ENCODE results near the gene HDAC4.

HDAC4 gene

GRCh38 chr2:239382384-239382880 lies 18.4 kb downstream of the HDAC4 start:
- no peak for DNase-seq (ENCODE audit: low read depth)
- TF ChIP-seq, protein P1, sequence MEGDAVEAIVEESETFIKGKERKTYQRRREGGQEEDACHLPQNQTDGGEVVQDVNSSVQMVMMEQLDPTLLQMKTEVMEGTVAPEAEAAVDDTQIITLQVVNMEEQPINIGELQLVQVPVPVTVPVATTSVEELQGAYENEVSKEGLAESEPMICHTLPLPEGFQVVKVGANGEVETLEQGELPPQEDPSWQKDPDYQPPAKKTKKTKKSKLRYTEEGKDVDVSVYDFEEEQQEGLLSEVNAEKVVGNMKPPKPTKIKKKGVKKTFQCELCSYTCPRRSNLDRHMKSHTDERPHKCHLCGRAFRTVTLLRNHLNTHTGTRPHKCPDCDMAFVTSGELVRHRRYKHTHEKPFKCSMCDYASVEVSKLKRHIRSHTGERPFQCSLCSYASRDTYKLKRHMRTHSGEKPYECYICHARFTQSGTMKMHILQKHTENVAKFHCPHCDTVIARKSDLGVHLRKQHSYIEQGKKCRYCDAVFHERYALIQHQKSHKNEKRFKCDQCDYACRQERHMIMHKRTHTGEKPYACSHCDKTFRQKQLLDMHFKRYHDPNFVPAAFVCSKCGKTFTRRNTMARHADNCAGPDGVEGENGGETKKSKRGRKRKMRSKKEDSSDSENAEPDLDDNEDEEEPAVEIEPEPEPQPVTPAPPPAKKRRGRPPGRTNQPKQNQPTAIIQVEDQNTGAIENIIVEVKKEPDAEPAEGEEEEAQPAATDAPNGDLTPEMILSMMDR (conservative IDR thresholded peaks at IDR 0.05; ENCODE audit: low read depth, low read length) = no peak
- no peak overlapping the region for H3K4me3 ChIP-seq (ENCODE audit: low read length)

- TF ChIP-seq, protein P1 (conservative IDR thresholded peaks at IDR 0.05; ENCODE audit: low read depth, low read length) = no peak
- H3K4me3 ChIP-seq (ENCODE audit: low read length) = no peak overlapping the region
- no peak for DNase-seq (ENCODE audit: low read depth)
These were observed 19.1 kb downstream of the HDAC4 start for GRCh38 chr2:239381709-239382134.

DNA sequence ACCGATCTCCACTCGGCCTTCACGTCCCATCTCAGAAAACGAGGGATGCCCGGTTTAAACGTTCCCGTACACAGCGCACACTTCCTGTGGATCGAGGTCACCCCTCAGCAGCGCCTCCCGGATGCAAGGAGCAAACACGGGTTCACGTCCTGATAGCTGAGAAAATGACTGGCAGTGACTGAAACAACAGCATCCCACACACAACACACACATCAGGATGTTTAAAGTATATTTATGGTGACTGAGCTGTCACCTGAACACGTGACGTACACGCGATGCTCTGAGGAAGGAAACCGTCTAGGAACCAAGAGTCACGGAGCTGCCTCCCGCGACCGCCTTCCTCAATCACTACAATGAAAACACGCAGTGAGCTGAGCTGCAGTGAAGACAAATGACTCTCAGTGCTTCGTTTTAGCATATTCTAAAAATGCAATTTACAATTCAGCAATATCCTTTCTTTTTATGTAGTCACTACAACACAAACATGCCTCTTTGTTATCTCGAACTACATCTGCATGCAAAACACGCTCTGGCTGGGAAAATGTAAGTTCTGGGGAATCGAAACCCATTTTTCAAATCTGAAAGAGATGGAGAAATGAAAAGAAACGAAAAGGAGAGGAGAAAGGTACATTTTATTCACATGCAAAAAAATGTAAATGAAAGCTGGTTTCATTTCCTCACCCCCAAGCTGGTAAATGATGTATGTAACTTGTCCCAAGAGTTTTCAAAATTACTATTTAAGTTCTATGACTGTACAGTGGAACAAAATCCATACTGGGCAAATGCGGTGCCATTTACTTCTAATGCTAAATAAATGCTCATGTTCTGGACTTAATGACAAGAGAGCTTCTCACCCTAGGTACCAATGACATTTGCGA lies 19.8 kb downstream of the HDAC4 start:
- DNase-seq (ENCODE audit: low read depth) = no peak
- H3K4me3 ChIP-seq (ENCODE audit: low read length) = no peak overlapping the region

GRCh38 chr2:239379641-239380170 lies 21.1 kb downstream of the HDAC4 start:
- TF ChIP-seq, protein P1 (conservative IDR thresholded peaks at IDR 0.05; ENCODE audit: low read depth, low read length) = no peak
- DNase-seq (ENCODE audit: low read depth) = no peak
- no peak overlapping the region for H3K4me3 ChIP-seq (ENCODE audit: low read length)

More for the DNA sequence above, 19.8 kb downstream of the HDAC4 start:
- TF ChIP-seq, protein P1 (conservative IDR thresholded peaks at IDR 0.05; ENCODE audit: low read depth, low read length) = no peak

DNA sequence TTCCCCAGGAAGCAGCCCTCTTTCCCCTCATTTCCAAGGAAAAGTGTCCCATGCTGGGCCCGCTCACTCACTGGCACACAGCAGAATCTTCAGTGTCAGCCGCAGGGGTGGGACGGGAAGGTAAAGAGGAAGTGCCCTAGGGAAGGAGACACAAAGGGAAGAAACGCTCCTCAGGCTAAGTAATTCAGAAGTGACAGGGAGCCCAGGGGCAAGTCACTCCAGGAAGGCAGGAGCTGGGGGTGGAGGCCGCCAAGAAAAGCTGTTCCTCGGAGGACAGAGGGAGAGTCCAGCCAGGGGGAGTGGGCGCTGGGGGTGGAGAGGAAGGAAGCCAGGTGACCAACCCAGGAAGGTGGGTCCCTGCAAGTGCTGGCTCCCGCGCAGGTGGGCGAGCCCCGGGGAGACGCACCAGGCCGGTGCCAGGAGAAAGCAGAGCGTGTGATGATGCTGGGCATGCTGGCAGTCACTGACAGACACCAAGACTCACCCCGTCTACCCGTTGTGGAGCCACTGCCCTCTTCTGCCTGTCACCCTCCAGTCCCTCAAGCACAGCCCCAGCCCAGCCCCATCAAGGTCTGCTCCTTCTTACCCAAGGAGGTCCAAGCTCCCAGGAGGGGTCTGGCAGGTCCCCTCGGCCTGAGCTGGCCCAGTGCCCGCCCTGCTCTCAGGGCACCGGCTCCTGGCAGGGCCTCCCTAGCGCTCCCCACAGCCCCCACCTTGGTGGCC lies 21.7 kb downstream of the HDAC4 start:
- H3K4me3 ChIP-seq (ENCODE audit: low read length) = no peak overlapping the region
- no peak for DNase-seq (ENCODE audit: low read depth)
- TF ChIP-seq, protein P1 (conservative IDR thresholded peaks at IDR 0.05; ENCODE audit: low read depth, low read length) = no peak

DNA sequence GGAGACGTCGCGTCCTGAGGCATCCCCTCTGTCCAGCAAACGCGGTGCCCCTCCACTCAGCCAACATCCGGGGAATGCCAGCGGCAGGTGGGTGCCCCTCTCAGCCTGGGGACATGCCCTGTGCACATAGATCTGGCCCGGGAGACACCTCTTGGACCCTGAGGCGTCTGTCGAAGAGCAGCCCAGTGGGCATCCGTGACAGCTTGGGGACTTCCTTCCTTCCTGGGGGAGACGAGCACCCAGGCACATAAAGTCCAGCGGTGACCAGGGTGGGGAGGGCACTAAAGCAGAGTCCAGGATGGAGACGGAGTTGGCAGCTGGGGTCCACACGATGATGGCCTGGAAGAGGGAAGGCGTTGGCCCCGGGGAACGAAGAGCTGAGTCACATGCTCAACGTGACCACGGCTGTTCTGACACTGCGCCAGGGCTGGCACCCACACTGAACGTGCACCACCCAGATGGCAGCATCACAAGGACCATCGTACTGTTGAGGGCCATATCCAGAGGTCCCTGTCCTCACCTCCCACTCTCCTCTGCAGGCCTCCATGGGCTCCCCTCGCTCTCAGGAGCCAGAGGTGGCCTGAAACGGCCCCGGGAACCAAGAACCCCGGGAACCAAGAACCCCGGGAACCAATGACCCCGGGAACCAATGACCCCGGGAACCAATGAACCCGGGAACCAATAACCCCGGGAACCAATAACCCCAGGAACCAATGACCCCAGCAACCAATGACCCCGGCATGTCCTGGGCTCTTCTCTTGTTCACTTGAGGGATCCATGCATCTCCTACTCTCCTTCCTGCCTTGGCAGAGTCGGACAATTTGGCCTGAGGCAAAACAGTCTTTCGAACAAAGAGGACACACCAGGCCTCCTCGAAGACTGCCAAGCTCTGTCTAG lies 22.6 kb downstream of the HDAC4 start:
- TF ChIP-seq, protein P1 (conservative IDR thresholded peaks at IDR 0.05; ENCODE audit: low read depth, low read length) = no peak
- no peak for DNase-seq (ENCODE audit: low read depth)
- no peak overlapping the region for H3K4me3 ChIP-seq (ENCODE audit: low read length)

Data from retinal pigment epithelial cell (primary cell).